Hepatocyte (in vitro differentiated cells): ENCODE results near the gene OR2T5. TPM values are rescaled to one million over a fixed set of nuclear protein-coding genes. Genes with fewer than 3 reads are reported as not detected.
"Not testable (repeated sequence)": the region's sequence is repeated elsewhere in the genome, so short reads cannot be mapped to it uniquely, and the experiment has no call there.

Source experiments
- DNase-seq: peaks from one replicate; pipeline ENCODE4 v3.0.0-alpha.2; 2016; ENCODE audit warnings: low spot score
- H2AFZ ChIP-seq: fragments of 200-600 bp; sonication (generic); 2 replicates; pipeline ENCODE4 v1.6.0; 2016; ENCODE audit warnings: antibody characterized with exemption, mild to moderate bottlenecking
- H3K27ac ChIP-seq: fragments of 200-600 bp; sonication (generic); 2 replicates; pipeline ENCODE4 v1.5.1; 2016; ENCODE audit warnings: mild to moderate bottlenecking
- H3K27me3 ChIP-seq: fragments of 200-600 bp; sonication (generic); 2 replicates; pipeline ENCODE4 v1.6.1; 2016
- H3K36me3 ChIP-seq: fragments of 200-600 bp; sonication (generic); replicated peaks from 2 replicates; pipeline ENCODE4 v1.5.1; 2016; ENCODE audit warnings: low read depth; ENCODE audit not compliant: insufficient read depth
- H3K4me1 ChIP-seq: fragments of 200-600 bp; sonication (generic); 2 replicates; pipeline ENCODE4 v1.5.1; 2016; ENCODE audit warnings: mild to moderate bottlenecking, moderate library complexity; ENCODE audit not compliant: insufficient read depth
- H3K4me2 ChIP-seq: fragments of 200-600 bp; sonication (generic); 2 replicates; pipeline ENCODE4 v1.6.0; 2016
- H3K4me3 ChIP-seq: fragments of 200-600 bp; sonication (generic); 2 replicates; pipeline ENCODE4 v1.5.1; 2016; ENCODE audit warnings: mild to moderate bottlenecking
- H3K79me2 ChIP-seq: fragments of 200-600 bp; sonication (generic); 2 replicates; pipeline ENCODE4 v1.6.0; 2017; ENCODE audit warnings: mild to moderate bottlenecking
- H3K9me2 ChIP-seq: fragments of 200-600 bp; sonication (generic); replicated peaks from 2 replicates; pipeline ENCODE4 v1.6.0; 2017; ENCODE audit warnings: mild to moderate bottlenecking; ENCODE audit not compliant: insufficient read depth
- H3K9me3 ChIP-seq: fragments of 200-600 bp; sonication (generic); 2 replicates; pipeline ENCODE4 v1.5.1; 2016; ENCODE audit warnings: low read depth, mild to moderate bottlenecking
- H4K20me1 ChIP-seq: fragments of 200-600 bp; sonication (generic); 2 replicates; pipeline ENCODE4 v1.6.0; 2016; ENCODE audit warnings: mild to moderate bottlenecking; ENCODE audit not compliant: insufficient read depth, poor library complexity, severe bottlenecking
- WGBS: methylation state at CpG from one replicate; pipeline ENCODE4 v1.1.6; 2016; ENCODE audit warnings: low lambda C conversion rate; ENCODE audit errors: missing lambda C conversion rate; 5-methylcytosine and 5-hydroxymethylcytosine counted together
- polyA plus RNA-seq: library from polyadenylated mRNA; unstranded; fragments of >200 nt; fragmentation: Nextera tagmentation; extraction: Ambion mirVana; gene quantifications from 2 replicates; pipeline ENCODE4 v1.2.1, GENCODE V29; 2016
- total RNA-seq: library from RNA; depleted of rRNA; stranded (reverse); fragments of >200 nt; gene quantifications from 2 replicates; pipeline ENCODE4 v1.2.3, GENCODE V29; 2014

The OR2T5 gene
- not detected in 2 replicates for total RNA-seq
- not detected in 2 replicates for polyA plus RNA-seq

GRCh38 chr1:248488289-248488688, at the start of gene OR2T5:
OR2T5 (plus strand) TSS chr1:248488589; CDS start chr1:248488589, 0 bp downstream.
- not testable (repeated sequence) for H3K79me2 ChIP-seq, H4K20me1 ChIP-seq, H3K4me1 ChIP-seq, H3K4me3 ChIP-seq, H3K27ac ChIP-seq, H3K9me2 ChIP-seq, H3K27me3 ChIP-seq, DNase-seq, H2AFZ ChIP-seq, H3K9me3 ChIP-seq, H3K36me3 ChIP-seq, H3K4me2 ChIP-seq
- WGBS = 83% methylated on average over 4 of the region's 6 CpGs

DNA sequence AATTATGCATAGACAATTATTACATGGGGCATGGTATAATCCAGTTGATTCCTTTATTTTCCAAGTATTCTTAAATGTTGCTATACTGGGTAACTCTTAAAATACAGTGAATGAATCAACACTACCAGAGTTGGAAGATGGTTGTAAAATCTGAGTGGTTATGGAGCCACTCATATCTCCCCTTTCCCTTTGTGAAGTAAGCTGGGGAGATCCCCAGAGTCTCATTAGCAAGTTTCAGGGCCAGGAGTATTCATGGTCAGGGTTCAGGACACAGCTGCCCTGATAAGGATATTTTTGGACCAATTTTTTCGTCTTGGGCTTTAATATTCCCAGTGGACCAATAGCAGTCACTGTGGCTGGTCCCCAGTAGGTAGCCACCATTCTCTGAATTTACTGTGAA, 49.7 kb upstream of the OR2T5 start:
- not testable (repeated sequence) for H3K4me1 ChIP-seq, H3K4me3 ChIP-seq, H4K20me1 ChIP-seq, DNase-seq, H3K9me3 ChIP-seq, H3K4me2 ChIP-seq, H3K27ac ChIP-seq, H3K9me2 ChIP-seq, H3K27me3 ChIP-seq, H3K36me3 ChIP-seq, H2AFZ ChIP-seq, H3K79me2 ChIP-seq
- WGBS = 10% methylated on average over 1 of the region's 1 CpG

DNA sequence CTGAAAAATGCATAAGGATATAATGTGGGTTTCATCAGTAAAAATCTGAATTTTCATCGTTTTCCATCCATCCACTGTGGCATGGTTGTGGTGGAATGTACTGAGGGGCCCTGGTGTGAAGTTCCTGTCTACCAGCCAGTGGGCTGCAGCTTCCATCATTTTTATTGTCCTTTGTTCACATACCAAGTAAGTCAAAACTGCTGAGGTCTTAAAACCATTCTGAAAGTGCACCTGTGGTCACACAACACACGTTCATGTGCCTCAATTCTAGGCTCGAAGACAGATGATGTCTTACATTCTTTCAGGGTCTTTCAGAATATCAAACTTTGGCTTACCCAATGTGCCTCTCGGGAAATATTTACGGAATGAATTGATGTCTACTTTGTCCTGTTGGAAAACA, 49.1 kb upstream of the OR2T5 start:
- not testable (repeated sequence) for DNase-seq, H4K20me1 ChIP-seq
- WGBS = 50% methylated on average over 5 of the region's 5 CpGs

DNA sequence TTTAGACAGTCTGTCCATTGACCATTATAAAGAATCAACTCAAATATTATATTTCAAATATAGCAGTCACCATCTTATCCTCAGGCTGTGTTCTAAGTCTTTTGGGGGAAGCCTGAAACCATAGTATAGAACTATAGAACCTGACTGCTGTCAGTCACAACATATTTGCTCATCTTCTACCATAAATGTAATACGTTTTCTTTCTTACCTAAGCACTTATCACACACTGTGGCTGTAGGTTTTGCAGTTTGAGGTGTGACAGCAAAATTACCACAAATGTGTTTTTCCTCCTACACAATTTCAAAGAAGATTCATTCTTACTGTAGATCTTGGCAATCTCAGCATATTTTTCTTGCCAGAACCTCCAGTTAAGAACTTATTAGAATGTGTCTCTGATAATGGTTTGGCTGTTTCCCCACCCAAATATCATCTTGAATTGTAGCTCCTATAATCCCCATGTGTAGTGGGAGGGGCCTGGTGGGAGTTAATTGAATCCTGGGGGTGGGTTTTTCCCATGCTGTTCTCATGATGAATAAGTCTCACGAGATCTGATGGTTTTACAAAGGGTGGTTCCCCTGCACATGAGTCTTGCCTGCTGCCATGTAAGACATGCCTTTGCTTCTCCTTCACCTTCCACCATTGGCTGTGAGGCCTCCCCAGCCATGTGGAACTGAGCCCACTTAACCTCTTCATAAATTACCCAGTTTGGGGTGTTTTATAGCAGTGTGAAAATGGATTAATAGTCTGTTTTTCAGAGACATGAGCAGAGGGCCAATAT, 45.7 kb upstream of the OR2T5 start:
- not testable (repeated sequence) for H3K4me2 ChIP-seq, H3K9me2 ChIP-seq, H3K79me2 ChIP-seq, H3K36me3 ChIP-seq, H3K4me3 ChIP-seq, H4K20me1 ChIP-seq, H3K27me3 ChIP-seq, H3K9me3 ChIP-seq, H2AFZ ChIP-seq, DNase-seq, H3K27ac ChIP-seq, H3K4me1 ChIP-seq
- WGBS = 36% methylated on average over 1 of the region's 2 CpGs

More for the DNA sequence above, 49.1 kb upstream of the OR2T5 start:
- not testable (repeated sequence) for H3K4me2 ChIP-seq, H2AFZ ChIP-seq, H3K36me3 ChIP-seq, H3K27me3 ChIP-seq, H3K9me3 ChIP-seq, H3K27ac ChIP-seq, H3K79me2 ChIP-seq, H3K4me1 ChIP-seq, H3K4me3 ChIP-seq, H3K9me2 ChIP-seq

DNA sequence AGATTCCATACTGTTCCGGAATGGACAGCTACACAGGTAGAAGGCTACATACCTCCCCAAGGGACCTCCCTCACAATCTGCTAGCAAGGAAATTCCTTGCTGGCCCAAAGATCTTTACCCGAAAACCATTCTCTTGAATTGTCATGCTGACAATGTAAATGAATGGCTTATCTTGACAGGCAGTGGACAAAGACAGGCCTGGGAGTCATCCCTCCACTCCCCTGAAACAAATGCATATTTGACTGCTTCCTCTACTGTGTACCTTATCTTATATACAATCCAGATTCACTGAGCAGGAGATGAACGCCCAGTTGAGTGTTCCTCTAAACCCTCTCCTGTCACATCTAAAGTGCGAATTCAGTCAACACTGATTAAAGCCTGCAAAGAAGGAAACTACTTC, 43.8 kb upstream of the OR2T5 start:
- not testable (repeated sequence) for H3K4me3 ChIP-seq, H3K9me3 ChIP-seq, H3K27me3 ChIP-seq, H3K4me1 ChIP-seq, H3K27ac ChIP-seq, H2AFZ ChIP-seq, H3K9me2 ChIP-seq, DNase-seq, H3K36me3 ChIP-seq, H3K4me2 ChIP-seq, H4K20me1 ChIP-seq, H3K79me2 ChIP-seq
- WGBS = 80% methylated on average over 4 of the region's 4 CpGs

GRCh38 chr1:248445399-248445798, 43.0 kb upstream of the OR2T5 start, which contains the start of gene OR2T2:
OR2T2 (plus strand) TSS chr1:248445637; CDS start chr1:248452798, 7,161 bp downstream.
- H3K9me2 ChIP-seq, H3K4me3 ChIP-seq, H3K4me1 ChIP-seq, H3K79me2 ChIP-seq, H3K36me3 ChIP-seq, DNase-seq, H4K20me1 ChIP-seq, H3K27ac ChIP-seq, H3K27me3 ChIP-seq, H2AFZ ChIP-seq, H3K4me2 ChIP-seq, H3K9me3 ChIP-seq: not testable (repeated sequence)
- 27% methylated on average over 1 of the region's 2 CpGs for WGBS

GRCh38 chr1:248448409-248449074, 39.8 kb upstream of the OR2T5 start:
- not testable (repeated sequence) for H4K20me1 ChIP-seq, H3K4me1 ChIP-seq, H3K9me3 ChIP-seq, H3K4me2 ChIP-seq, H3K9me2 ChIP-seq, H2AFZ ChIP-seq, H3K27ac ChIP-seq, DNase-seq, H3K27me3 ChIP-seq, H3K36me3 ChIP-seq, H3K79me2 ChIP-seq, H3K4me3 ChIP-seq
- WGBS = no CpG with 5 or more reads among the region's 4 CpGs

DNA sequence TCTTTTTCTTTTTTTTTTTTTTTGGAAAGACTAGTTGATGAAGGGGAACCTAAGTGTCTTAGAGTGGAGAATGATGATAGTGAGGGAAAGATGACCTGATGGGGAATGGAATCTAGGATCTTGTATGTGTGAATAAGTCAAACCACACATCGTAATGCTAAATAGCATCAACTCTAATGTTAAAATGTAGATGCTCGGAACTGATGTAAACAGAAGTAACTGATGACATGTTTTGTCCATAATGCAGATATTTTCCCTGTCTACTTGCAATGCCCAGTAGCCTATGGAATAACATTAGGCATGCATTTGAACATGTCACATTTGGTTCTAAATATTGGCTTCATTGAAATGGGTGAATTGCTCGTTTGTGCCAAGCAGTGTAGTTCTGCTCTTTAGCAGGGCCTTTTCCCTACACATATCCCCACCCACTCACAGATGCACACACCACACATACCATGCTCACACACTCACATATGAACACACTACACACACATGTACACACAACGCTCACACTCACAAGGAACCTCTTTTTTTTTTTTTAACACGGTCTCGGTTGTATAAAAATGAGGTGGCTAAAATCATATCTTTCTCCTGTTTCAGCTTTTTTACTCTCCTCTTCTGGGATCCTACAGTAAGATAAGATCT, 38.4 kb upstream of the OR2T5 start:
- H3K9me2 ChIP-seq, H3K4me1 ChIP-seq, H3K4me2 ChIP-seq, H3K36me3 ChIP-seq, H3K9me3 ChIP-seq, H3K79me2 ChIP-seq, H4K20me1 ChIP-seq, H3K27me3 ChIP-seq, DNase-seq, H2AFZ ChIP-seq, H3K4me3 ChIP-seq, H3K27ac ChIP-seq: not testable (repeated sequence)
- WGBS = 74% methylated on average over 5 of the region's 6 CpGs
